RWPE2 (cell line): ENCODE results near the gene ROPN1L.

Experiments
- ATAC-seq: fragments of 200-7000 bp; cut with Tn5 transposase; 3 replicates; pipeline ENCODE4 v1.9.1; 2021; ENCODE audit warnings: low read depth
- DNase-seq: peaks from one replicate; pipeline ENCODE4 v3.0.0-alpha.2; 2020; ENCODE audit warnings: low spot score
- H3K27ac ChIP-seq: fragments of 450-650 bp; 2 replicates; pipeline ENCODE4 v1.5.1; 2017; ENCODE audit warnings: mild to moderate bottlenecking; ENCODE audit not compliant: poor library complexity, severe bottlenecking
- H3K27me3 ChIP-seq: fragments of 250-450 bp; sonication (Bioruptor Pico); 2 replicates; pipeline ENCODE4 v1.5.1; 2021; ENCODE audit warnings: mild to moderate bottlenecking, moderate library complexity; ENCODE audit not compliant: insufficient read depth, poor library complexity, severe bottlenecking
- H3K36me3 ChIP-seq: fragments of 250-450 bp; sonication (Bioruptor Pico); 2 replicates; pipeline ENCODE4 v1.5.1; 2020; ENCODE audit warnings: low read depth, mild to moderate bottlenecking, moderate library complexity
- H3K4me1 ChIP-seq: fragments of 250-450 bp; sonication (Bioruptor Pico); 2 replicates; pipeline ENCODE4 v1.5.1; 2021; ENCODE audit warnings: mild to moderate bottlenecking, moderate library complexity; ENCODE audit not compliant: insufficient read depth, poor library complexity, severe bottlenecking
- H3K4me3 ChIP-seq: fragments of 250-450 bp; sonication (Bioruptor Pico); 2 replicates; pipeline ENCODE4 v1.5.1; 2021; ENCODE audit warnings: mild to moderate bottlenecking, moderate library complexity; ENCODE audit not compliant: severe bottlenecking
- H3K9me3 ChIP-seq: fragments of 250-450 bp; sonication (Bioruptor Pico); 2 replicates; pipeline ENCODE4 v1.5.1; 2021; ENCODE audit warnings: mild to moderate bottlenecking, moderate library complexity; ENCODE audit not compliant: severe bottlenecking
- TF ChIP-seq, protein P1 (sequence below): fragments of 450-650 bp; IDR thresholded peaks from one replicate; pipeline ENCODE4 v1.5.1; 2017; ENCODE audit warnings: mild to moderate bottlenecking, moderate library complexity; ENCODE audit not compliant: poor library complexity, severe bottlenecking

Gene ROPN1L

DNA sequence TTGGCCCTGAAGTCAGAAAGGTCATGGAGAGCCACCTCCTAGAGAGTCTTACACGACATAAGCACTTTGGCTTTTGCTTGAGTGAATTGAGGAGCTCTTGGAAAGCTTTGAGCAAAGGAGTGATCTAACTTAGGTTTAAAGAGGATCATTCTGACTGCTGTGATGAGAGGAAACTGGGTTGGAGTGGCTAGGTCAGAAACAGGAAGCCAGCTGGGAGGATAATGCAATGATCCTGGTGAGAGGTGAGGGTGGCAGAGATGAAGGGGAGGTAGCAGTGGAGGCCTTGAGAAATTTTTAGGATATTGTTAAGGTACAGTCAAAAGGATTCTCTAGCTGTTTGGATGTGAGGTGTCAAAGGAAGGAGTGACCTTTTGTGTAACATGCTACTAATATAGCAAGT is 32.2 kb upstream of the ROPN1L start:
- no peak overlapping the region for H3K4me3 ChIP-seq
- H3K27ac ChIP-seq = no peak overlapping the region
- DNase-seq = no peak
- ATAC-seq = no peak
- peaks cover 100% of the 10 kb centered on the region for H3K36me3 ChIP-seq
- H3K9me3 ChIP-seq = no peaks in the 10 kb centered on the region
- TF ChIP-seq, protein P1, sequence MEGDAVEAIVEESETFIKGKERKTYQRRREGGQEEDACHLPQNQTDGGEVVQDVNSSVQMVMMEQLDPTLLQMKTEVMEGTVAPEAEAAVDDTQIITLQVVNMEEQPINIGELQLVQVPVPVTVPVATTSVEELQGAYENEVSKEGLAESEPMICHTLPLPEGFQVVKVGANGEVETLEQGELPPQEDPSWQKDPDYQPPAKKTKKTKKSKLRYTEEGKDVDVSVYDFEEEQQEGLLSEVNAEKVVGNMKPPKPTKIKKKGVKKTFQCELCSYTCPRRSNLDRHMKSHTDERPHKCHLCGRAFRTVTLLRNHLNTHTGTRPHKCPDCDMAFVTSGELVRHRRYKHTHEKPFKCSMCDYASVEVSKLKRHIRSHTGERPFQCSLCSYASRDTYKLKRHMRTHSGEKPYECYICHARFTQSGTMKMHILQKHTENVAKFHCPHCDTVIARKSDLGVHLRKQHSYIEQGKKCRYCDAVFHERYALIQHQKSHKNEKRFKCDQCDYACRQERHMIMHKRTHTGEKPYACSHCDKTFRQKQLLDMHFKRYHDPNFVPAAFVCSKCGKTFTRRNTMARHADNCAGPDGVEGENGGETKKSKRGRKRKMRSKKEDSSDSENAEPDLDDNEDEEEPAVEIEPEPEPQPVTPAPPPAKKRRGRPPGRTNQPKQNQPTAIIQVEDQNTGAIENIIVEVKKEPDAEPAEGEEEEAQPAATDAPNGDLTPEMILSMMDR = no peak
- no peaks in the 10 kb centered on the region for H3K4me1 ChIP-seq
- no peaks in the 10 kb centered on the region for H3K27me3 ChIP-seq

DNA sequence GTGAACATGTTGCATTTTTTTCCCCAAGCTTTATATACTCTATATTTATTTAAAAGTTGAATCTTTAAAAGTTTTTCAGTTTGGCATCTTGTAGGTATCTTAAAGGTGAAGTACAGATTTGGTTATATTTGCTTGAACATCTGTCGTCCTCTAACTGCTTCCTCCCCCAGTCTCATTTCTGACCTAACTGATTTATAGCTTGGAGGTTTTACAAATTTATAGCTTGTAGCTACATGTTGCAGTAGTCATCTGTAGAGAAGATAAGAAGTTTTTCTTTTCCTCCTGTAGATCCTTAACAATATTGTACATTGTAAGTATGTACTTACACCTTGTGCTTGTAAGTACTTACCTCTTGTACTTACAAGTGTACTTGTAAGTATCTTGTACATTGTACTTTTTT is 31.0 kb upstream of the ROPN1L start:
- Histone ChIP-seq H3K27ac (no peak overlapping the region), H3K4me3 (no peak overlapping the region), H3K4me1 (no peaks in the 10 kb centered on the region), H3K9me3 (no peaks in the 10 kb centered on the region), H3K36me3 (peaks cover 100% of the 10 kb centered on the region), H3K27me3 (no peaks in the 10 kb centered on the region)
- TF ChIP-seq, protein P1 = no peak
- ATAC-seq (no peak), DNase-seq (no peak)

DNA sequence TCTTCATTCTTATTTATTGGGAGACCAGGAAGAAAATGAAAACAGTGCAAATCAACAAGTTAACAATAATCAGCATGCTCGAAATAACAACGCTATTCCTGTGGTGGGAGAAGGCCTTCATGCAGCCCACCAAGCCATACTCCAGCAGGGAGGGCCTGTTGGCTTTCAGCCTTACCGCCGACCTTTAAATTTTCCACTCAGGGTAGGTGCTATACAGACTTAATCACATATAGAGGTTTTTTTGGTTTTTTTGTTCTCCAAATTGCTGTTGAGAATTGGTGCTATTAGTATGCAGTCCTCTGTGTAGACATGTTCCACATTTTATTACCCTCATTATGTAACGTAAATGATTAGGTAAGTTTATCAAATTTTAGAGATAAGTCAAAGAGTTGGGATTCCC is 30.3 kb upstream of the ROPN1L start:
- Histone ChIP-seq H3K4me3 (no peak overlapping the region), H3K27ac (no peak overlapping the region), H3K27me3 (no peaks in the 10 kb centered on the region), H3K9me3 (no peaks in the 10 kb centered on the region), H3K4me1 (no peaks in the 10 kb centered on the region), H3K36me3 (peaks cover 100% of the 10 kb centered on the region)
- DNase-seq (no peak), ATAC-seq (no peak)
- TF ChIP-seq, protein P1 = no peak

DNA sequence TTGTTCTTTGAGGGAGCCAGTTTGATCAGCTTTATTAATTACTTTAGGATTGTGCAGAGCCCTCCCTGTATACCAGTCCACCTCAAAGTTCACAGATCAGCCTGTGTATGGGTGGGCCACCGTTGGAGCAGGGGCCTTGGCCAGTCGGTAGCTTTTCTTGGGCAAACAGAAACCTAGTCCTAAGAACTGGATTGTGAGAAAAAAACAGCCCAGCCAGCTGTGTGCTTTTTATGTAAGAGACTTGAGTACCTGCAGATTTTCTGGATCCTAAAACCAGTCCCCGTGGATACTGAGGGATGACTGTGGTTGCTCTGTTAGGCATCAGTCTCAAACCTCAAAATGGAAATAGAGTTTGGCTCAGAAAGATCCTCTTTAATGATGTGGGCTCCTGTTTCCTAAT is 24.8 kb upstream of the ROPN1L start:
- TF ChIP-seq, protein P1 = no peak
- no peak for DNase-seq
- Histone ChIP-seq H3K9me3 (no peaks in the 10 kb centered on the region), H3K27me3 (no peaks in the 10 kb centered on the region), H3K27ac (no peak overlapping the region), H3K4me3 (no peak overlapping the region), H3K36me3 (peaks cover 98% of the 10 kb centered on the region), H3K4me1 (no peaks in the 10 kb centered on the region)
- ATAC-seq = no peak

DNA sequence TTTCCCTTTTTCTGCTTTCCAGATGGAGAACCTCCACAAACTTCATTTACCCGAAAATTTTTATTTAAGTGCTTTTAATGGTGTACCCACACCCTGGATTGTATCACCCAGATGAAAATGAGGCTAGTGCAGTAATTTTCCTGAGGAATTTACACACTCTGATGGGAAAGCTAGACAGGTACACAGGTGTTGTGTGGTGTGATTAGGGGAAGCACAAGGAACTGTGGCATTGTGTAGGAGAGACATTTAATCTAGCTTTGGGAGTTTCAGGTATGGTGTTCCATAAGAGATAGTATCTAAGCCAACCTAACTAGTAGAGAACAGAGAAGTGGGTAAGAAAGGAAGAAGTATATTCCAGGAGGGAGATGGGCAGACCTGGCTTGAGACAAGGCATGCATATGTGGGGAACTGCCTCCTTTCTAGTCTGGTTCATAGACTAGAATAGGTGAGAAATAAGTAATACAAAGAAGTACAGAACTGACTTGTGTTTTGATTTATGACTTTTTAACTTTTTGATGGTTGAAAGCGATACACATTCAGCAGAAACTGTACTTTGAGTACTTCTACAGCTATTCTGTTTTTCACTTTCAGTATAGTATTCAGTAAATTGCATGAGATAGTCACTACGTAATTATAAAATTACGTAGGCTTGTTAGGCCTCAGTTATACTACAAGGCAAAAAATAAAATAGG is 22.9 kb upstream of the ROPN1L start:
- Histone ChIP-seq H3K9me3 (no peaks in the 10 kb centered on the region), H3K27me3 (no peaks in the 10 kb centered on the region), H3K27ac (no peak overlapping the region), H3K36me3 (peaks cover 97% of the 10 kb centered on the region), H3K4me3 (no peak overlapping the region), H3K4me1 (no peaks in the 10 kb centered on the region)
- DNase-seq = no peak
- TF ChIP-seq, protein P1 = no peak
- ATAC-seq = no peak
